ENCODE measurements around the gene REPS2. TPM values are rescaled to one million over a fixed set of nuclear protein-coding genes. Genes with fewer than 3 reads are reported as not detected.

The REPS2 gene
- total and polyA plus RNA-seq, 4 donors = 1.1 to 7.9 (median 4.0) TPM

DNA sequence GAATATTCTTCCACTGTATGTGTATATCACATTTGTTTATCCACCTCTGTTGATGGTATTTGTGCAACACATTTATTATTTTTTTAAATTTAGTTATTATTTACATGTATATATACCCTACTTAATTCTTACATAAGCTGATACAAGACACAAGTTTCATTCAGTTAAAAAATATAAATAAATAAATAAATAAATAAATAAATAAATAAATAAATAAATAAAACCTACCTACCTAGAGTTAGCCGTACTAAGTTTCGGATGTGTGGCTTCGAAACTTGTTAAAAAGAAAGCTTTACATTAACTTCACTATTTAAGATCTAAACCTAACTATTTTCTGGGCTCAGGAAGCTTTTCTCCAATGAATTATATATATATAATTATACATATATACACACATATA lies 23.3 kb upstream of the REPS2 start:
- H3K27ac ChIP-seq (ENCODE audit: low read depth in 1 of 2, low read length in 2 of 2) = no peak overlapping the region
- no peaks in the 10 kb centered on the region for H3K27me3 ChIP-seq (ENCODE audit: control insufficient read depth in 1 of 2, insufficient read depth in 2 of 2, low read length in 1 of 2)
- intact Hi-C loops (cut with DNase I) = no loop called here
- WGBS, 2 donors = 91 to 96% methylated on average over 3 of the region's 3 CpGs
- H3K9me3 ChIP-seq (ENCODE audit: control insufficient read depth, low read length) = no peaks in the 10 kb centered on the region
- H3K4me3 ChIP-seq (ENCODE audit: low read length in 2 of 2) = no peak overlapping the region
- ATAC-seq (ENCODE audit: low FRiP score) (no peak), DNase-seq (no peak)
- no peaks in the 10 kb centered on the region for H3K4me1 ChIP-seq (ENCODE audit: control insufficient read depth in 1 of 2, insufficient read depth in 2 of 2, low read length in 2 of 2)
- H3K36me3 ChIP-seq (ENCODE audit: control insufficient read depth in 1 of 2, insufficient read depth in 2 of 2, low read length in 1 of 2) = no peaks in the 10 kb centered on the region

DNA sequence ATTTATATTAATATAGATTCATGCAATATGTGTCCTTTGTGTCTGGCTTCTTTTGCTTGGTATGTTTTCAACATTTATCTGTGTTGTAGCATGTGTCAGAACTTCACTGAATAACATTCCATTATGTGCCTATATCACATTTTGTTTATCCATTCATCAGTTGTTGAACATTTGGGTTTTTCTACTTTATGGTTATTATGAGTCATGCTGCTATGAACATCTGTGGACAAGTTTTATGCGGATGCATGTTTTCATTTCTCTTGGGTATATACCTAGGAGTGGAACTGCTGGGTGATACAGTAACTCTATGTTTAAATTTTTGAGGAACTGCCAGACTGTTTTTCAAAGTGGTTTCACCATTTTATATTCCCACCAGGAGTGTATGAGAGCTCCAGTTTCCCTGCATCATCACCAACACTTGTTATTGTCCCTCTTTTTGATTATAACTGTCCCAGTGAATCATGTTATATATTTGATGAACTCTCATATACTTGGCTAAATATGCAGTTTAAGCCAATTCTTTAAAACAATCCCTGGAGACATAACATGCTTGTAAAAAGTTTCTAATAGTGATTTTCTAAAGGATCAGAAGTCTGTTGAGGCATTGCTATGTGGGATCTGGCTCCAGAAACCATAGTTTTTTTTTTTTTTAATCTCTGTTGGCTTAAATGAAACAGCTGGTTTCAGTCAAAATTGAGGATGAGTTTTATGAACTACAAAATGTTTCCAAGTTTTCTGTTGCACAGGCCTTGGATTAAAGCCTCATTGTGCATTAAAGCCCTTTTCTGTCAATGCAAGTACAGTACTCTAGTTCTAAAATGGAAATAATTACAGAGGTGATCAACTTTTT lies 21.6 kb upstream of the REPS2 start:
- WGBS, 2 donors = 82 to 94% methylated on average over 1 of the region's 1 CpG
- ATAC-seq (ENCODE audit: low FRiP score) = no peak
- no peaks in the 10 kb centered on the region for H3K9me3 ChIP-seq (ENCODE audit: control insufficient read depth, low read length)

DNA sequence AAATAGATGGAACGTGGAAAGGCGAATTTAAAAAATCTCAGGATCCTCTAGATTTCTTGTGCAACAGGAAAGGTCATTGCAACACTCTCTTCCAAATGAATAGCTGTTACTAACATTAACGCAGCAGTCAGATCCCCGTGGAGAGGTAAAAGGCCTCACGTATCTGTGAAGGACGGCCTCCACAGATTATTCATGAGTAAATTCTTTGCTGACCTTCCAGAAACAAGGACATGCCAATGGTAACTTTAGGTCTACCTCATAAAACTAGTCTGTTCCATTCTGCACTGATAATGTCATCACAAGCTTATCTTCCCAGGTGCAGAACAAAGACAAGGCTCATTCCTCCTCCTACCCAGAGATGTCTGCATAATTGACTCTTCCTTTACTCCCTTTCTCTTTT lies 16.1 kb upstream of the REPS2 start:
- DNase-seq (no peak), ATAC-seq (ENCODE audit: low FRiP score) (no peak)
- no peak overlapping the region for H3K4me3 ChIP-seq (ENCODE audit: low read length in 2 of 2)
- intact Hi-C loops (cut with DNase I) = no loop called here
- H3K9me3 ChIP-seq (ENCODE audit: control insufficient read depth, low read length) = no peaks in the 10 kb centered on the region
- H3K27ac ChIP-seq (ENCODE audit: low read depth in 1 of 2, low read length in 2 of 2) = no peak overlapping the region
- 67 to 92% methylated on average over 6 of the region's 6 CpGs for WGBS, 2 donors
- no peaks in the 10 kb centered on the region for H3K4me1 ChIP-seq (ENCODE audit: control insufficient read depth in 1 of 2, insufficient read depth in 2 of 2, low read length in 2 of 2)
- no peaks in the 10 kb centered on the region for H3K27me3 ChIP-seq (ENCODE audit: control insufficient read depth in 1 of 2, insufficient read depth in 2 of 2, low read length in 1 of 2)
- no peaks in the 10 kb centered on the region for H3K36me3 ChIP-seq (ENCODE audit: control insufficient read depth in 1 of 2, insufficient read depth in 2 of 2, low read length in 1 of 2)

More for the DNA sequence above, 21.6 kb upstream of the REPS2 start:
- H3K4me1 ChIP-seq (ENCODE audit: control insufficient read depth in 1 of 2, insufficient read depth in 2 of 2, low read length in 2 of 2) = no peaks in the 10 kb centered on the region
- no peak overlapping the region for H3K27ac ChIP-seq (ENCODE audit: low read depth in 1 of 2, low read length in 2 of 2)
- no peak for DNase-seq
- H3K36me3 ChIP-seq (ENCODE audit: control insufficient read depth in 1 of 2, insufficient read depth in 2 of 2, low read length in 1 of 2) = no peaks in the 10 kb centered on the region
- no peaks in the 10 kb centered on the region for H3K27me3 ChIP-seq (ENCODE audit: control insufficient read depth in 1 of 2, insufficient read depth in 2 of 2, low read length in 1 of 2)
- intact Hi-C loops (cut with DNase I) = no loop called here
- H3K4me3 ChIP-seq (ENCODE audit: low read length in 2 of 2) = no peak overlapping the region

DNA sequence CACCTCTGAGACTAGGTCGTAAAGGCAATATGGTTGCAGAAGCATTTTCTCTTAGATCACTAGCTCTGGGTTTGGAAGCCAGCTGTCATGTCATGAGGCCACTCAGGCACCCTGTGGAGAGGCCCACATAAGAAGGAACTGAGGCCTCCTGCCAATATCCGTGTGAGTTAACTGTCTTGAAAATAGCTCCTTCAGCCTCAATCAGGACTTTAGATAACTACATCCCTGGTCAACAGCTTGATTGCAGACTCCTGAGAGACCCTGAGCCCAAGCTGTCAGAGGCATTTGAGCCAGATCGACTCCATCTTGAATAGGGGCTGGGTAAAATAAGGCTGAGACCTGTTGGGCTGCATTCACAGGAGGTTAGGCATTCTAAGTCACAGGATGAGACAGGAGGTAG lies 15.1 kb upstream of the REPS2 start:
- no peak for DNase-seq
- Histone ChIP-seq H3K27me3 (ENCODE audit: control insufficient read depth in 1 of 2, insufficient read depth in 2 of 2, low read length in 1 of 2) (no peaks in the 10 kb centered on the region), H3K4me3 (ENCODE audit: low read length in 2 of 2) (no peak overlapping the region), H3K9me3 (ENCODE audit: control insufficient read depth, low read length) (no peaks in the 10 kb centered on the region), H3K4me1 (ENCODE audit: control insufficient read depth in 1 of 2, insufficient read depth in 2 of 2, low read length in 2 of 2) (no peaks in the 10 kb centered on the region), H3K36me3 (ENCODE audit: control insufficient read depth in 1 of 2, insufficient read depth in 2 of 2, low read length in 1 of 2) (no peaks in the 10 kb centered on the region), H3K27ac (ENCODE audit: low read depth in 1 of 2, low read length in 2 of 2) (no peak overlapping the region)
- intact Hi-C loops (cut with DNase I) = no loop called here
- 53 to 58% methylated on average over 3 of the region's 3 CpGs for WGBS, 2 donors
- no peak for ATAC-seq (ENCODE audit: low FRiP score)

DNA sequence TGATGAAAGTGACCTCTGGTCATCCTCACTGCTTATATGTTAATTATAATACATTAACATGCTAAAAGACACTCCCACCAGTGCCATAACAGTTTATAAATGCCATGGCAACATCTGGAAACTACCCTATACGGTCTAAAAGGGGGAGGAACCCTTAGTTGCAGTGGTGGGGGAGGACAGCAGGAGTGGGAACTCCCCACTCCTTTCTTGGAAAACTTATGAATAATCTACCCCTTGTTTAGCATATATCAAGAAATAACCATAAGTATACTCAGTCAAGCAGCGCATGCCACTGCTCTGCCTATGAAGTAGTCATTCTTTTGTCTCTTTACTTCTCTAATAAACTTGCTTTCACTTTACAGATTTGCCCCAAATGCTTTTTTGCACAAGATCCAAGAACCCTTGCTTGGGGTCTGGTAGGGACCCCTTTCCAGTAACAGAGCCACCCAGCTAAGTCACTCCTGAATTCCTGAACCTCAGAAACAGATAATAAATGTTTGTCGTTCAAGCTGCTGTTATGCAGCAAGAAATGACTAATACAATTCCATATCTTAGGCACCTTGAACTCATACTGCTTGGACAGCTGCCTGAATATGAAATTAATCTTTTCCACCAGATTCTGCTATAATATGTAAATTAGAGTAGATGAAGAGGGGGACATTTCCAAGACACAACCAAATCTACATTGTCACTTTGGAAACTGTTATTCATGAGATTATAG lies 14.4 kb upstream of the REPS2 start:
- ATAC-seq (ENCODE audit: low FRiP score) = no peak
- 54 to 71% methylated on average over 3 of the region's 3 CpGs for WGBS, 2 donors
- no peaks in the 10 kb centered on the region for H3K27me3 ChIP-seq (ENCODE audit: control insufficient read depth in 1 of 2, insufficient read depth in 2 of 2, low read length in 1 of 2)
- H3K4me1 ChIP-seq (ENCODE audit: control insufficient read depth in 1 of 2, insufficient read depth in 2 of 2, low read length in 2 of 2) = no peaks in the 10 kb centered on the region
- no peaks in the 10 kb centered on the region for H3K36me3 ChIP-seq (ENCODE audit: control insufficient read depth in 1 of 2, insufficient read depth in 2 of 2, low read length in 1 of 2)
- H3K9me3 ChIP-seq (ENCODE audit: control insufficient read depth, low read length) = no peaks in the 10 kb centered on the region
- no peak overlapping the region for H3K27ac ChIP-seq (ENCODE audit: low read depth in 1 of 2, low read length in 2 of 2)
- intact Hi-C loops (cut with DNase I) = no loop called here
- DNase-seq = no peak
- no peak overlapping the region for H3K4me3 ChIP-seq (ENCODE audit: low read length in 2 of 2)

DNA sequence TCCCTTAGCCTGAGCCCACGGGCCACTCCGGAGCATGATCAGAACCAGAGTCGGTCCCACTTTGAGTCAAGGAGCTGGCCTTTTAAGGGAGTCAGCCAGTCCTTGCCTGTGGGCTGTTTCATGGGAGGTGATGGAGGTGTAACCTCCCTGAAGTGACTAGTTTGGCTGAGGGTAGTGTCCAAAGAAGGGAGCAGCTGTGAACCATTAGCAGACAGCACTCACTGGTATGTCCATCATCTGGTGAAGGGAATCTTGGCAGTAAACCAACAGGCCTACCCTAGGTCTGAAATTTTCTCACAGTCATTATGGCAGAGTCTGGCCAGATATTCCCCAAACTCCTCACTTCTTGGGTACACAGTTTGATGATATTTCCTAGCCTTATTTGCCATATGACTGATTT lies 12.3 kb upstream of the REPS2 start:
- DNase-seq (no peak), ATAC-seq (ENCODE audit: low FRiP score) (no peak)
- Histone ChIP-seq H3K27me3 (ENCODE audit: control insufficient read depth in 1 of 2, insufficient read depth in 2 of 2, low read length in 1 of 2) (no peaks in the 10 kb centered on the region), H3K4me3 (ENCODE audit: low read length in 2 of 2) (no peak overlapping the region), H3K36me3 (ENCODE audit: control insufficient read depth in 1 of 2, insufficient read depth in 2 of 2, low read length in 1 of 2) (no peaks in the 10 kb centered on the region), H3K27ac (ENCODE audit: low read depth in 1 of 2, low read length in 2 of 2) (no peak overlapping the region), H3K9me3 (ENCODE audit: control insufficient read depth, low read length) (no peaks in the 10 kb centered on the region), H3K4me1 (ENCODE audit: control insufficient read depth in 1 of 2, insufficient read depth in 2 of 2, low read length in 2 of 2) (no peaks in the 10 kb centered on the region)
- intact Hi-C loops (cut with DNase I) = no loop called here
- WGBS, 2 donors = 68 to 88% methylated on average over 3 of the region's 3 CpGs

DNA sequence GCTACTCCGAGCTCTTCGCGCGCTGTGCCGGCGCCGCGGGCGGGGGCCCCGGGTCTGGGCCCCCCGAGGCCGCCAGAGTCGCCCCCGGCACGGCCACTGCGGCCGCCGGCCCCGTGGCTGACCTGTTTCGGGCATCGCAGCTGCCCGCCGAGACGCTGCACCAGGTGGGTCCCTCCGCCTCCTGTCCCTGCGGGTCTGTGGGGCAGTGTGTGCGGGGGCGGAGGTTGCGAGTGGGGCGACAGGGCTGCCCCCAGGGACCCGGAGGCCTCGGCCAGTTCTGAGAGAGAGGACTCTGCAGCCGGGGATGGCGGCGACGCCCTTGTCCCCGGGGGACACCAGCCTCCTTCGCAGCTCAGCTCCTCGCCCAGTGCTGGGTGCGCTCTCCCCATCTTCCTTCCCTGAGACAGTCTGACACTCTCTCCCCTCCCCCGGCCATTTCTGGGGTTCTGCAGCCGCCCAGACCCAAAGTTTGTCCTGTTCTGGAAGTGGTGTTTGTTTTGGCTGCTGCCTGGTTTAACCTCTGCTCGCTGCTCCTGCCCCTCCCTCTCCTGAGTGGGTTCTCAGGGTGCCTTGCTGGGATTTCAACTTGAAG lies 609 bp downstream of the REPS2 start:
- Histone ChIP-seq H3K4me1 (ENCODE audit: control insufficient read depth in 1 of 2, insufficient read depth in 2 of 2, low read length in 2 of 2) (no peaks in the 10 kb centered on the region), H3K27ac (ENCODE audit: low read depth in 1 of 2, low read length in 2 of 2) (no peak overlapping the region), H3K36me3 (ENCODE audit: control insufficient read depth in 1 of 2, insufficient read depth in 2 of 2, low read length in 1 of 2) (no peaks in the 10 kb centered on the region), H3K27me3 (ENCODE audit: control insufficient read depth in 1 of 2, insufficient read depth in 2 of 2, low read length in 1 of 2) (no peaks in the 10 kb centered on the region), H3K4me3 (ENCODE audit: low read length in 2 of 2) (peak overlapping the region; percentile 72 to 83), H3K9me3 (ENCODE audit: control insufficient read depth, low read length) (no peaks in the 10 kb centered on the region)
- intact Hi-C loops (cut with DNase I) = no loop called here
- WGBS, 2 donors = 1 to 15% methylated on average over 19 to 43 of the region's 43 CpGs
- DNase-seq (peak; percentile 45 to 76), ATAC-seq (ENCODE audit: low FRiP score) (peak; percentile 50)

DNA sequence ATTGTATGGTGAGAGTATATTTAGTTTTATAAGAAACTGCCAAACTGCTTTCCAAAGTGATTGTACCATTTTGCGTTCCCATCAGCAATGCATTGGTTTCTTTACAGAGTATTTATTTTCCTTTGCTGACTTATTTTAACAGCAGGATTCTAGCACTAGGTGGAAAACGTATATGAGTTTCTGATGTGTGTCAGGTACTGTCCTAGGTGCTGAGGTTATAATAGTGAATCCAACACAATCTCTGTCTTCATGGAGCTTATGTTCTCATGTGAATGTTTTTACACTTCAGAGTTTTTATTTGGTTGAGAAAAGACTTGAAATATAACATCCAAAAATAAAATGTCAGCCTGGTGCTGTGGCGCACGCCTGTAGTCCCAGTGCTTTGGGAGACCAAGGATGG lies 4.0 kb downstream of the REPS2 start:
- no peaks in the 10 kb centered on the region for H3K4me1 ChIP-seq (ENCODE audit: control insufficient read depth in 1 of 2, insufficient read depth in 2 of 2, low read length in 2 of 2)
- no peak for DNase-seq

More for the DNA sequence above, 4.0 kb downstream of the REPS2 start:
- H3K36me3 ChIP-seq (ENCODE audit: control insufficient read depth in 1 of 2, insufficient read depth in 2 of 2, low read length in 1 of 2) = no peaks in the 10 kb centered on the region
- no peak for ATAC-seq (ENCODE audit: low FRiP score)
- no peaks in the 10 kb centered on the region for H3K9me3 ChIP-seq (ENCODE audit: control insufficient read depth, low read length)
- WGBS, 2 donors = 79 to 93% methylated on average over 4 of the region's 4 CpGs
- no peaks in the 10 kb centered on the region for H3K27me3 ChIP-seq (ENCODE audit: control insufficient read depth in 1 of 2, insufficient read depth in 2 of 2, low read length in 1 of 2)
- no peak overlapping the region for H3K27ac ChIP-seq (ENCODE audit: low read depth in 1 of 2, low read length in 2 of 2)
- intact Hi-C loops (cut with DNase I) = no loop called here
- H3K4me3 ChIP-seq (ENCODE audit: low read length in 2 of 2) = no peak overlapping the region

Measured in aorta (tissue), 5 donors.